GM12878 (cell line): Measurements from ENCODE around the gene PTPRN2. TPM values are rescaled to one million over a fixed set of nuclear protein-coding genes. Genes with fewer than 3 reads are reported as not detected.

Experiments used
- ATAC-seq: fragments of 200-7000 bp; cut with Tn5 transposase; 3 replicates; pipeline ENCODE4 v1.9.1; 2020; ENCODE audit warnings: mild to moderate bottlenecking, moderate library complexity
- BruUV-seq: library from RNA; stranded (reverse); fragments of 400-500 nt; replicated peaks from 2 replicates; lab custom pipeline; 2021; lab: Mats Ljungman, UMichigan
- CTCF ChIA-PET: fragments of 300-600 bp; sonication (Branson Sonifier 250); formaldehyde crosslinking; extraction: SDS; loops from one replicate; lab custom pipeline; 2021; ENCODE audit warnings: inconsistent platforms; lab: Yijun Ruan, JAX
- POLR2A ChIA-PET: fragments of 350-600 bp; formaldehyde crosslinking; extraction: SDS; loops from one replicate; lab custom pipeline; 2021; ENCODE audit warnings: inconsistent platforms; lab: Charles Lee
- RAD21 ChIA-PET: fragments of 300-600 bp; sonication (Branson Sonifier 250); formaldehyde crosslinking; loops from one replicate; lab custom pipeline; 2023; ENCODE audit warnings: antibody characterized with exemption; ENCODE audit not compliant: unreplicated experiment; lab: Charles Lee
- SMC1A ChIA-PET: fragments of 300-600 bp; sonication (Branson Sonifier 250); formaldehyde crosslinking; loops from one replicate; lab custom pipeline; 2023; ENCODE audit not compliant: unreplicated experiment, uncharacterized antibody; lab: Charles Lee
- DNase-seq: peaks from one replicate; pipeline ENCODE4 v3.0.0-alpha.2; 2011; ENCODE audit warnings: low read depth, low spot score
- FAIRE-seq: peaks from 3 replicates; lab custom pipeline; 2011; peaks lifted over from hg19 to GRCh38; lab: Jason Lieb, UNC
- H2AFZ ChIP-seq: 2 replicates; pipeline ENCODE4 v1.6.0; 2011; ENCODE audit warnings: low read depth, low read length, control low read depth; ENCODE audit not compliant: control insufficient read depth
- H3K27ac ChIP-seq: 2 replicates; pipeline ENCODE4 v1.5.1; 2011; ENCODE audit warnings: control low read depth; ENCODE audit not compliant: control insufficient read depth, insufficient read depth
- H3K27me3 ChIP-seq, 2 experiments: replicated peaks in 1 of 2; 2 replicates each; pipeline versions ENCODE4 v1.6.0 to v1.6.1; 2011; ENCODE audit warnings: low read length in 1 of 2; ENCODE audit not compliant: control insufficient read depth in 2 of 2, insufficient read depth in 2 of 2
- H3K36me3 ChIP-seq, 2 experiments: 2 replicates each; pipeline ENCODE4 v1.5.1; 2011; ENCODE audit warnings: low read length in 1 of 2; ENCODE audit not compliant: control insufficient read depth in 2 of 2, insufficient read depth in 2 of 2
- H3K4me1 ChIP-seq: 2 replicates; pipeline ENCODE4 v1.6.1; 2011; ENCODE audit warnings: mild to moderate bottlenecking, low read length, moderate library complexity, mixed read lengths; ENCODE audit not compliant: control insufficient read depth, insufficient read depth
- H3K4me2 ChIP-seq: 2 replicates; pipeline ENCODE4 v1.6.0; 2011; ENCODE audit warnings: control low read depth; ENCODE audit not compliant: control insufficient read depth, insufficient read depth
- H3K4me3 ChIP-seq: fragments of 200-600 bp; sonication (generic); 2 replicates; pipeline ENCODE4 v1.5.1; 2016
- H3K79me2 ChIP-seq: 2 replicates; pipeline ENCODE4 v1.6.0; 2011; ENCODE audit warnings: low read length; ENCODE audit not compliant: control insufficient read depth, insufficient read depth
- H3K9ac ChIP-seq: 2 replicates; pipeline ENCODE4 v1.8.0; 2011; ENCODE audit warnings: low read length, control low read depth, mixed read lengths; ENCODE audit not compliant: control insufficient read depth, insufficient read depth
- H3K9me3 ChIP-seq: replicated peaks from 3 replicates; pipeline ENCODE4 v1.5.1; 2011; ENCODE audit warnings: mild to moderate bottlenecking, low read length; ENCODE audit not compliant: control insufficient read depth, insufficient read depth
- H4K20me1 ChIP-seq: 2 replicates; pipeline ENCODE4 v1.6.0; 2011; ENCODE audit not compliant: control insufficient read depth, insufficient read depth
- BCL3 ChIP-seq: IDR thresholded peaks from 2 replicates; pipeline ENCODE4 v1.6.1; 2011; ENCODE audit warnings: borderline replicate concordance, low read depth, mild to moderate bottlenecking, moderate library complexity, low read length; ENCODE audit not compliant: insufficient read depth, poor library complexity, severe bottlenecking
- CBFB ChIP-seq: IDR thresholded peaks from 2 replicates; pipeline ENCODE4 v1.6.1; 2016; ENCODE audit warnings: antibody characterized with exemption, low read depth
- DPF2 ChIP-seq: fragments of 450-650 bp; IDR thresholded peaks from 2 replicates; pipeline ENCODE4 v1.6.1; 2017; ENCODE audit warnings: mild to moderate bottlenecking
- GABPA ChIP-seq: IDR thresholded peaks from 2 replicates; pipeline ENCODE4 v1.6.1; 2014; ENCODE audit warnings: antibody characterized with exemption, low read depth, mild to moderate bottlenecking, inconsistent platforms
- KAT2A ChIP-seq: conservative IDR thresholded peaks from 2 replicates; pipeline ENCODE4 v1.6.1; 2011; ENCODE audit warnings: low read depth, low read length; ENCODE audit not compliant: control insufficient read depth
- MTA2 ChIP-seq: fragments of 450-650 bp; IDR thresholded peaks from 2 replicates; pipeline ENCODE4 v1.6.1; 2016; ENCODE audit warnings: low read depth, mild to moderate bottlenecking, moderate library complexity
- MTA3 ChIP-seq: IDR thresholded peaks from 2 replicates; pipeline ENCODE4 v1.6.1; 2012; ENCODE audit warnings: low read length, inconsistent platforms, borderline replicate concordance
- MYC ChIP-seq: IDR thresholded peaks from 2 replicates; pipeline ENCODE4 v1.6.1; 2011; ENCODE audit warnings: mild to moderate bottlenecking, low read length, moderate library complexity, inconsistent platforms; ENCODE audit not compliant: insufficient read depth, insufficient replicate concordance, insufficient read length, severe bottlenecking
- NFYA ChIP-seq: IDR thresholded peaks from 2 replicates; pipeline ENCODE4 v1.6.1; 2011; ENCODE audit warnings: low read depth, mild to moderate bottlenecking, low read length, improper control_type of control experiment, borderline replicate concordance
- PRDM15 ChIP-seq: fragments of 450-650 bp; formaldehyde crosslinking; IDR thresholded peaks from 2 replicates; pipeline ENCODE4 v1.4.0; 2020; ENCODE audit warnings: mild to moderate bottlenecking, moderate library complexity
- RELA ChIP-seq: fragments of 450-650 bp; IDR thresholded peaks from 2 replicates; pipeline ENCODE4 v1.8.0; 2014; ENCODE audit warnings: borderline replicate concordance; ENCODE audit not compliant: partially characterized antibody
- RUNX3 ChIP-seq: IDR thresholded peaks from 2 replicates; pipeline ENCODE4 v1.6.1; 2012; ENCODE audit warnings: low read length, inconsistent platforms
- SP1 ChIP-seq: IDR thresholded peaks from one replicate; pipeline ENCODE4 v1.6.1; 2011; ENCODE audit warnings: low read depth, low read length
- TARDBP ChIP-seq: IDR thresholded peaks from 2 replicates; pipeline ENCODE4 v1.6.1; 2016; ENCODE audit warnings: borderline replicate concordance
- YBX1 ChIP-seq: fragments of 450-650 bp; IDR thresholded peaks from 2 replicates; pipeline ENCODE4 v1.6.1; 2016; ENCODE audit warnings: antibody characterized with exemption
- ZNF274 ChIP-seq: IDR thresholded peaks from one replicate; pipeline ENCODE4 v1.8.0; 2011; ENCODE audit not compliant: insufficient read length, insufficient read depth
- WGBS: methylation state at CpG from one replicate; pipeline ENCODE4 v1.1.6; 2016; ENCODE audit warnings: low lambda C conversion rate; ENCODE audit not compliant: insufficient replicate concordance, insufficient coverage; ENCODE audit errors: missing lambda C conversion rate; 5-methylcytosine and 5-hydroxymethylcytosine counted together
- in situ Hi-C: fragments of 300-500 bp; cut with MboI; formaldehyde crosslinking; loops from 9 replicates; pipeline ENCODE4 v1.14.3; 2018; ENCODE audit warnings: mixed read lengths
- intact Hi-C: fragments of 100-400 bp; cut with micrococcal nuclease; formaldehyde crosslinking; loops from one replicate; pipeline ENCODE4 v1.14.2; 2022; ENCODE audit not compliant: unreplicated experiment
- polyA plus RNA-seq, 11 experiments: library from polyadenylated mRNA; depleted of rRNA in 4 of 11; unstranded in 6 of 11; stranded (reverse) in 5 of 11; fragments of >200 nt; fragmentation: Nextera tagmentation in 4 of 11; fragmentation: Illumina TruSeq in 1 of 11; extraction: Ambion mirVana in 4 of 11; extraction: Trizol in 1 of 11; gene quantifications; 1 replicate in 1 of 11; 2 replicates in 10 of 11; pipeline versions ENCODE4 v1.2.1 to v1.2.3, GENCODE V29; 2011 to 2016; ENCODE audit warnings: inconsistent platforms in 2 of 11, missing spikeins in 2 of 11, low read depth in 1 of 11
- total RNA-seq, 4 experiments: library from RNA; depleted of rRNA in 3 of 4; stranded (reverse); fragments of >200 nt in 3 of 4; fragmentation: Illumina TruSeq in 1 of 4; extraction: Trizol in 1 of 4; gene quantifications; 2 replicates each; pipeline versions ENCODE4 v1.2.1 to v1.2.3, GENCODE V29; 2013 to 2021
- TF ChIP-seq, protein P1 (sequence below): fragments of 450-650 bp; IDR thresholded peaks from 2 replicates; pipeline ENCODE4 v1.6.1; 2018; ENCODE audit warnings: mild to moderate bottlenecking, low read depth, moderate library complexity; ENCODE audit not compliant: partially characterized antibody
- TF ChIP-seq, protein P2 (sequence below): IDR thresholded peaks from 2 replicates; pipeline ENCODE4 v1.6.1; 2011; ENCODE audit warnings: low read depth, mild to moderate bottlenecking, low read length, moderate library complexity, borderline replicate concordance; ENCODE audit errors: extremely low read depth

The PTPRN2 gene
- total and polyA plus RNA-seq, 10 of the 15 experiments (the other 5 are each of a cell fraction or from before 2014, with no cell fraction given): 5.4 TPM; not detected in 9

GRCh38 chr7:158517571-158517970, 70.1 kb downstream of the PTPRN2 start:
- H4K20me1 ChIP-seq: no peaks in the 10 kb centered on the region
- TF ChIP-seq, protein P1, sequence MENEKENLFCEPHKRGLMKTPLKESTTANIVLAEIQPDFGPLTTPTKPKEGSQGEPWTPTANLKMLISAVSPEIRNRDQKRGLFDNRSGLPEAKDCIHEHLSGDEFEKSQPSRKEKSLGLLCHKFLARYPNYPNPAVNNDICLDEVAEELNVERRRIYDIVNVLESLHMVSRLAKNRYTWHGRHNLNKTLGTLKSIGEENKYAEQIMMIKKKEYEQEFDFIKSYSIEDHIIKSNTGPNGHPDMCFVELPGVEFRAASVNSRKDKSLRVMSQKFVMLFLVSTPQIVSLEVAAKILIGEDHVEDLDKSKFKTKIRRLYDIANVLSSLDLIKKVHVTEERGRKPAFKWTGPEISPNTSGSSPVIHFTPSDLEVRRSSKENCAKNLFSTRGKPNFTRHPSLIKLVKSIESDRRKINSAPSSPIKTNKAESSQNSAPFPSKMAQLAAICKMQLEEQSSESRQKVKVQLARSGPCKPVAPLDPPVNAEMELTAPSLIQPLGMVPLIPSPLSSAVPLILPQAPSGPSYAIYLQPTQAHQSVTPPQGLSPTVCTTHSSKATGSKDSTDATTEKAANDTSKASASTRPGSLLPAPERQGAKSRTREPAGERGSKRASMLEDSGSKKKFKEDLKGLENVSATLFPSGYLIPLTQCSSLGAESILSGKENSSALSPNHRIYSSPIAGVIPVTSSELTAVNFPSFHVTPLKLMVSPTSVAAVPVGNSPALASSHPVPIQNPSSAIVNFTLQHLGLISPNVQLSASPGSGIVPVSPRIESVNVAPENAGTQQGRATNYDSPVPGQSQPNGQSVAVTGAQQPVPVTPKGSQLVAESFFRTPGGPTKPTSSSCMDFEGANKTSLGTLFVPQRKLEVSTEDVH: no peak
- TF ChIP-seq RUNX3 (no peak), NFYA (no peak), GABPA (no peak), RELA (no peak), YBX1 (no peak), MTA3 (no peak), CBFB (no peak), KAT2A (no peak), PRDM15 (CRISPR knock-in tag) (no peak), DPF2 (no peak), ZNF274 (no peak), MYC (no peak), BCL3 (no peak), SP1 (no peak), MTA2 (no peak), TARDBP (no peak)
- TF ChIP-seq, protein P2, sequence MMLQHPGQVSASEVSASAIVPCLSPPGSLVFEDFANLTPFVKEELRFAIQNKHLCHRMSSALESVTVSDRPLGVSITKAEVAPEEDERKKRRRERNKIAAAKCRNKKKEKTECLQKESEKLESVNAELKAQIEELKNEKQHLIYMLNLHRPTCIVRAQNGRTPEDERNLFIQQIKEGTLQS: no peak

More at GRCh38 chr7:158517571-158517970, 70.1 kb downstream of the PTPRN2 start:
- Histone ChIP-seq H3K4me2 (no peak overlapping the region), H3K9ac (no peak overlapping the region), H3K9me3 (peaks cover 2% of the 10 kb centered on the region; the same call in 1 of the 3 replicates), H3K36me3 (no peaks in the 10 kb centered on the region), H3K79me2 (no peaks in the 10 kb centered on the region), H2AFZ (no peak overlapping the region), H3K4me1 (no peaks in the 10 kb centered on the region), H3K4me3 (no peak overlapping the region), H3K27me3 (no peaks in the 10 kb centered on the region), H3K27ac (no peak overlapping the region)
- in situ Hi-C loops: no loop called here
- ChIA-PET RAD21 (no interaction called here), CTCF (no interaction called here), POLR2A (no interaction called here), SMC1A (no interaction called here)
- ATAC-seq: no peak
- BruUV-seq: no TSS peak
- 22% methylated on average over 4 of the region's 4 CpGs for WGBS
- no peak for DNase-seq
- intact Hi-C loops: no loop called here
- FAIRE-seq: no peak
